Measurements from ENCODE around the gene HNRNPA1.
"Not testable (repeated sequence)": the region's sequence is repeated elsewhere in the genome, so short reads cannot be mapped to it uniquely, and the experiment has no call there.

HNRNPA1 gene

DNA sequence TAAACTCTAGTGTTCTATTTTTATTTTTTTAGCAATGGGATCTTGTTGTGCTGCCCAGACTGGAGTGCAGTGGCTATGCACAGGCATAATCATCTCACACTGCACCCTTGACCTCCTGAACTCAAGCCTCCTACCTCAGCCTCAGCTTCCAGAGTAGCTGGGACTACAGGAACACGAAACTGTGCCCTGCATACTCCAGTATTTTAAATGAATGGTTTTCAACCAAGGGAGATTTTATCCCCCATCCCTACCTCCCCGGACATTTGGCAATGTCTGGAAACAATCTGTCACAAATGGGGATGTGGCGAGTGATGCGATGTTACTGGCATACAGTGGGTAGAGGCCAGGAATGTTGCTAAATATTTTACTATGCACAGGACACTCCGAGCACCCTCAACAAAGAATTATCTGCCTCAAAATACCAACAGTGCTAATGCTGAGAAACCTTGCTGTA, 2.7 kb upstream of the HNRNPA1 start:
- DNase-seq, result no peak

DNA sequence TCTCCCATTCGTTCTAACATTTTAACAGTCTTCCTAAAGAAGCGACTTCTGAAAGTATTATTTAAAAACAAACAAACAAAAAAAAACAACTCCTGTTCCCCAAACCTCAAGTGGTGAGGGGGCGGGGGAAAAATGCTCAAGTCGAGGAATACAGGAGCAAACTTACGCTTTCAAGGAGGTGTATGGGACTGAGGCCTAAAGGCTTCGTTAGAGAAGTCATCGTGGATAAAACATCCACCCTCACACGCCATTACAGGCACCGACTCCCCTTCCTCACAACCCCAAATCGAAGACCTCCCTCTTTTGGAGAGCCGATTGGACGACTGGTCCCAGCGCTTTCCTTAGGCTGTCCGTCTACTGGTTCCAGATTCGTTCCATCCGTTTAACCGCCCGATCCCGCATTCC, 1.3 kb upstream of the HNRNPA1 start:
- DNase-seq, result no peak

DNA sequence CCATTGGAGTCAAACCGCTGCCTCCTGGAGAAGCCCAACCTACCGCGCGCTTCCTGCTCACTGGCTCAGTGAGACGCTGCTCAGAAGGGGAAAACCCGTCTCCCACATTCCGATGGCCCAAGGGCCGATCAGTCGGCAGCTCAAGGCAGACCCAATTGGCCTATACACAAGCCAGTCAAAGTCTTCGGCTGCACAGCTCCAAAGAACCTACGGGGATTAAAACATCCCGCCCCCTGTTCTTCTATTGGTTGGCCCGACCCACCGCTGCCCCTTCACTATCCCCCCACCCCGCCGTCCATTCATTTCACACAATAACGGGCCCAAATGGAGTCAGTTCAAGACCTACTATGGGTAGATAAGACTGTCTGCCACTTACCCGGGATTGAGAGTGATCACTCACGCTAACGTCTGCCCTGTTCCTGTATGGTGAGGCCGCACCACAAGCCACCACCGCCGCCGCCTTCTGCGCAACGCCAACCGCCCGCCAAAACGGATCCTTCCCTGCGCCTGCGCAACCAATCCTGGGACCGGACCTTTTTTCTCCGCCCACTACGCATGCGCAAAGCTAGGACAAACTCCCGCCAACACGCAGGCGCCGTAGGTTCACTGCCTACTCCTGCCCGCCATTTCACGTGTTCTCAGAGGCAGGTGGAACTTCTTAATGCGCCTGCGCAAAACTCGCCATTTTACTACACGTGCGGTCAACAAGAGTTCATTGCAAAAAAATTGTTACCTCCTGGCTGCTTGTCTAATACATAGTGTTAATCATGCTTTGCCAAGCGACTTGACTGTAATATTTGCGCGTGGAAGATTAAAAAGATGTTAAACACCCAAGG, 676 bp upstream of the HNRNPA1 start, which contains the start of gene CBX5:
Gene CBX5 (minus strand): TSS at position 491 of the 836 bp plus-strand sequence. CDS start 22,472 bp downstream, outside the sequence.
- DNase-seq, result peak; percentile 99

DNA sequence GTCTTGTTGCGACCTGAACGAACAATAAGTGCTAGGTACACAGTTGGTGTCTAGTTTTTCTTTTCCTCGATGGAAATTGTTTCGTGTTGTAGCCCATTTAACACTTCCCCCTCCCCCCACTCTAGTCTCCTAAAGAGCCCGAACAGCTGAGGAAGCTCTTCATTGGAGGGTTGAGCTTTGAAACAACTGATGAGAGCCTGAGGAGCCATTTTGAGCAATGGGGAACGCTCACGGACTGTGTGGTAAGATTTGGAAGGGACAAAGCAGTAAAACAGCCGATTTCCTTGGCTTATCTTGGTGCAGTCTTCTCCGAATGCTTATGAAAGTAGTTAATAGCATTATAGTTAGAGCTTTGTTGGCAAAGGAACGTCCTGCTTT, 724 bp downstream of the HNRNPA1 start:
- DNase-seq, result not testable (repeated sequence)

DNA sequence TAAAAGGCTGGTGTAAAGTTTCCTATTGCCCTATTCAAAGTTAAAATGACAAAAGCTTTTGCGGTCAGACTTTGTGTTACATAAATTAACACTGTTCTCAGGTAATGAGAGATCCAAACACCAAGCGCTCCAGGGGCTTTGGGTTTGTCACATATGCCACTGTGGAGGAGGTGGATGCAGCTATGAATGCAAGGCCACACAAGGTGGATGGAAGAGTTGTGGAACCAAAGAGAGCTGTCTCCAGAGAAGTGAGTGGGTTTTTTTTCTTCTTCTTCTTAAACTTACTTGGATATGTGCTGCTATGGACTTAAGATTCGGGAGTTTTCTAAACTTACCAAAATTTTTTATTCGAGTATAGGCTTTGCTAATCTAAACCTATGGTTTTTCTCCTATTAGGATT, 1.2 kb downstream of the HNRNPA1 start:
- DNase-seq, result peak; percentile 37

DNA sequence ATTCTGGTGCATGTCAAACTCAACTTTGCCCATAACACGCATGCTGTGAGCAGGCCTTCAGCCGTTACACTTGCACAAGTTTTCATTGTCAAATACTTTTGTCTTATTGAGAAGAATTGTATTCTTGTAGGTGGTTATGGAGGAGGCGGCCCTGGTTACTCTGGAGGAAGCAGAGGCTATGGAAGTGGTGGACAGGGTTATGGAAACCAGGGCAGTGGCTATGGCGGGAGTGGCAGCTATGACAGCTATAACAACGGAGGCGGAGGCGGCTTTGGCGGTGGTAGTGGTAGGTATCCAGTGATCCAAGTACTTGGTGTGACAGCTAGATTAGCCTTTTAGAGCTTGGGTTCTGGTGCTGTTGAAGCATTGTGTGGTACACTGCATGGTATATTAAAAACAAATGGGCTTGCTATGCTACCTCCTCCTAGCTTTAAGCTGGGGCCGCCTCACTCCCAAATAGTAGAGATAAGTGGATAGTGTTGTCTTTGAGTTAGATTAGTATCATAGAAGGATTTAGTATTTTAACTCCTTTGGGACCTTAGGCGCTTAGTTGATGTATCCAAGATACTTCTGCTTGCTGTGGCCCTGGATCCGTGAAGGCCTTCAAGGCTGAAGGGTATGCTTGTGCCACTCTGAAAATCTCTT, 2.5 kb downstream of the HNRNPA1 start:
- no peak for DNase-seq

DNA sequence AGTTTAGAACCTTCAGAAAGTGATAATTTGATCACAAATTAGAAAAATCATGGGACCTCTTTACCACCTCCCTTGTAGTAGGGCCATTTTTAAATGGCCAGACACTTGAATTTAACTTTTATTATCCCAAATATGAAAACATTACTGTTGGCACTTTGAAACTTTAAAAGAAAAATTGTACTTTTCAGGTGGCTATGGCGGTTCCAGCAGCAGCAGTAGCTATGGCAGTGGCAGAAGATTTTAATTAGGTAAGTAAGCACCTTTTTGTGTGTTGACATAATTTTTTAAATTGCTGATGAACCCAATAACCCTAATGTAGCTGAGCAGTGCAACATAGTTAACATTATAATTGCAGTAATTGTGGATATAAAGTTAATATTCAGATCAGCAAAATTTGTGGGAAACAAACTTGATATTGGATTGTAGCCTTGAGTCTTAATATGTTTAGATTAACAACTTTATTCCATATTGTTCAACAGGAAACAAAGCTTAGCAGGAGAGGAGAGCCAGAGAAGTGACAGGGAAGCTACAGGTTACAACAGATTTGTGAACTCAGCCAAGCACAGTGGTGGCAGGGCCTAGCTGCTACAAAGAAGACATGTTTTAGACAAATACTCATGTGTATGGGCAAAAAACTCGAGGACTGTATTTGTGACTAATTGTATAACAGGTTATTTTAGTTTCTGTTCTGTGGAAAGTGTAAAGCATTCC, 3.7 kb downstream of the HNRNPA1 start:
- DNase-seq, result not testable (repeated sequence)

DNA sequence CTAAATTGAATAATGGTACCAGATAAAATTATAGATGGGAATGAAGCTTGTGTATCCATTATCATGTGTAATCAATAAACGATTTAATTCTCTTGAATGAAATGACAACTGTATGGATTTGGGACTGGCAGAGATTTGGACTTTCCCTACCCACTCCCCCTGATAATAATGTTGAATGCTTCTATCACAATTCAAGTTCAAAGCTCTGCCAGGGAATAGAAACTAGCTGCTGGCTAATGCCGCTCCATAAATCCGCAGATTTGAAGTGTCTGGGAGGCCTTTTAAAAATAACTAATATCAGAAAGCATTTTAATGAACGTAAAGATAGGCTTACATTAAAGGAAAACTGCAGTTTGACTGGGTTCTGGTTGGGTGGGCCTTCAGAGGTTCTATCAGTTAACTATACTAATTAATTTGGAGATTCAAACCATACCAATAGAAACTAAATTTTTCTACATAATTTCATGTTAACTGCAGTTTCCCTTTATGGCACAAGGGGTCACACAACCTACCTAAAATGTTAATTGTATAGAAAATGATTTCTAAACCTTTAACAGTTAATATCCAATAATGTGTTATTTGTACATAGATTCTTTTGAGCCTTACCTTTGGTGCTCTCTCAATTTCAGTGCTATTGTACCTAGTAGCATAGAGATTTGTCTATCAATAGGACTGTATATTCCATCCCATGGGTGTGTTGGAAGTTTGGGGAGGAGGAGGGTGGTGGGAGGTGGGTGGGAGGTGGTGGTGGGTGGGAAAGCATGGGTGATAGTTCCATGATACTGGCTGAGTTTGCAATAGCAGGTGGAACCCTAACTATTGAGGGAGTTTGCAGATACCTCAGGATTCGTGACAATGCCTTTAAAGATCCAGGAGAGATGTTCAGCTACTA, 4.9 kb downstream of the HNRNPA1 start:
- DNase-seq, result no peak

DNA sequence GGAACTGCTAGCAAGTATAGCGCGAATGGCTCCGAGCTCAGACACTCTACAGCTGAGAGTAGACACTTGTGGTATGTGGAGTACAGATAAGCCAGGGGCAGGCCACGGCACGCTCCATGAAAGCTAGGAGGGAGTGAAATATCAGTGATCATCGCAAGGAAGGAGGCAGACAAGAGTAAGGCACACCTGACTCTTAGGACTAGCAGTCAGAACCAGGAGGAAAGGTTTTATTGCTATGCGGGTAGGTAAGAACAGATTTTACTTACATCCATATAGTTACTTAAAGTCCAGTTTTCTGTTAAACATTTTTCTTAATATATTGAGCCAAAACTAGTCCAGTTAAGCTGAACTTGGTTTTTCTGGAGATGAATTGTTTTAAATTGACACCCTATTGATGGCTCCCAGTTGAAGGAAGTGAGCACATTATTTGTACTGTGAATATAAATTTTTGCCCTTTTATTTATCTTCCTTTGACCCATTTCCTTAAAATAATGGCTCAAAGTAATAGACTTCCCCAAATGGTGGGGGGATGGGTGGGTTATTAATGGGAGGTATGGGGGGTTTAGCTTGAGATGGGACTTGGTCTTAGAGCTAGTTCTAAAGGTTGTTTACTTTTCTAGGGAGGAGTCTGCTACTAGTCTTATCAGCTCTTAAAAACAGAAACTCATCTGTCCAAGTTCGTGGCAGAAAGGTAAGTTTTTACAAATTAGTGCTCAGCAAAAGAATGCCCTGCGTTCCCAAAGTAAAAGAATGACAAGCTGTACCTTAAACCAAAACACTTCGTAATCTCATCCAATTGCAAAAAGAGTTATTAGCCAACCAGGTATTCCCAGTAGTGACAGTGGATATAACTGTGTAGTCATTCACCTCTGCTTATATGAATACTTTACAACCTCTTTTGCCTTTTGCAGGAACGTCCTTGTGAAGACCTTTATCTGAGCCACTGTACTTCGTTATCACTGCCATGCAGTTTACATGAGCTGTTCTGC, 5.8 kb downstream of the HNRNPA1 start:
- DNase-seq, result no peak

DNA sequence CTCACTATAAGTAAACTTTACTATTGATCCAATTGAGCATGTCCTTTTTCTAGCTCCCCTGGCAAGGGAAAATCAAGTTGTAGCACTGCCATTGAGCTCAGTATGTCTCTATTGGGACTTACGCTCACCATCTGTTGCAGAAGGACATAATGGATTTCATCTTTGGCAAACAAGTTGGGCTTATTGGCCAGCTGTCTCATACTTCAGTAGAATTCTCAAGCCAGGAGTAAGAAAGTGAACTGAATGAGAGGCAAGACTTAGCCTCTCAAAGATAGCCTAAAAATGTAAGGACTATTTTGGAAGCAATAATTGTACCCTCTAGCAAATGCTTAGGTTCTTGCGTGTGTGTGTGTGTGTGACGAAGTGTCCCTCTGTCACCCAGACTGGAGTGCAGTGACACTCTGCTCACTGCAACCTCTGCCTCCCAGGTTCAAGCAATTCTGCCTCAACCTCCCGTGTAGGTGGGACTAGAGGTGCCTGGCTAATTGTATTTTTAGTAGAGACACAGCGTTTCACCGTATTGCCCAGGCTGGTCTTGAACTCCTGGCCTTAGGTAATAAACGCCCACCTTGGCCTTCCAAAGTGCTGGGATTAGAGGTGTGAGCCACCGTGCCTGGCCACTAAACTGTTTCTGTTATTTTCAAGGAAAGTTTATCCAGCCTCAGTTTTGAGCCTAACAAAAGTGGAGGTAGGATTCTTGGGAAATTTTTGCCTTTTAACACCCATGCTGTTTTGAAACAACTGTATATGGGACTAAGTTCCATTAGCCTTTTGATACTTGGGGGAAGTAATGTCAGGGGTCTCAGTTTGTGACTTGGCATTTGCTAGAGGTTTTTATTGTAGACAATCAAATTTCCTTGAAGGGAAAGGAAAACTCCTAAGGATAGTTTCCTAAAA, 7.0 kb downstream of the HNRNPA1 start:
- no peak for DNase-seq

DNA sequence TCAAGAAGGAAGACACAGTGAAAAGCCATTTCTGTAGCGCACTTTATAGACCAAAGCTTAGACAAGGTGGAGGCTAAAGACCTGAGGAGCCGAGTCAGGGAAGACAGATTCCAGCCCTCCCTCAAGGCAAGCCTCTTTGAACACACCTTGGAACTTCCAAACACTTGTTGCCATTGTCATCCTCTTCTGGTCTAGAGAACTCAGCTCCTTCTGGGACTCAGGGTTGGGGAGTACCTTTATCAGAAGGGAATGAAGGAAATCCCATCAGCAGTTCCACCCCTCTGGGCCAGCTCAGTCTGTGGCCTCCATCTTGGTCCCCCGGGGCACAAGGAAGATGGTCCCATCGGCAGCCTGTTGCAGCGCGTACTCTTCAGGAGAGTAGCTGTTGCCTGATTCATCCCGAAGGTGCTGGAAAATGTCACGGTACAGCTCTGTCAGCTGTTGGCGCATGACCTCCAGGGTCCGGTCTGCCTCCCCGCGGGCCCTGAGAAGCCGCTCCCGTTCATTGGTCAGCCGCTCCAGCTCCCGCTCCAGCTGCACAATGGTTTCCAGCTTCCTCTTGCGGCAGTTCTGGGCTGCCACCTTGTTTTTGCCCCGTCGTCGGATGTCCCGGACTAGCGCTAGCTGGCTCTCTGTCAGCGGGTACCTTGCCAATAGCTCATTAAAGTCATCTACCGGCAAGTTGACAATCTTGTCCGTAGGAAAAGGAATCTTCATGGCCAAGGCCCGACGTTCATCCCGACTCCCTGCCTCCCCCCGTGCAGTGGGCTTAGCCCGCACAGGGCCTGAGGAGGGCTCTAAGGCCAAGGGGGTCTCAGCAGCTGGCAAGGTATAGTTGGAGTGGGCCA, 11.8 kb downstream of the HNRNPA1 start:
- DNase-seq, result no peak

DNA sequence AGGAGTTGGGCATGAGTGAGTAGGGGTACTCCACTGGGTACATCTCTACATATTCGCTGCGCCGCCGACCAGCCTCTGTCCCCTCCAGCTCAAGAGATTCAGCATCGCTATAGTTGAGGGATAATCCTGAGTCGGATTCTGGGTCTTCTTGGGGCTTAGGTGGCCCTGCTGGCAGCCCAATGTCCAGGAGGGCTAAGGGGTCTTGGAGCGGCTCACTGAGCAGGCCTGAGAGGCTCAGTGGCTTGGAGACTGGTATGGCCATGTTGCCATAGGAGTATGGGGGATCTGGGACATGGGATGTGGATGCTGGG, 12.4 kb downstream of the HNRNPA1 start:
- DNase-seq, result no peak

DNA sequence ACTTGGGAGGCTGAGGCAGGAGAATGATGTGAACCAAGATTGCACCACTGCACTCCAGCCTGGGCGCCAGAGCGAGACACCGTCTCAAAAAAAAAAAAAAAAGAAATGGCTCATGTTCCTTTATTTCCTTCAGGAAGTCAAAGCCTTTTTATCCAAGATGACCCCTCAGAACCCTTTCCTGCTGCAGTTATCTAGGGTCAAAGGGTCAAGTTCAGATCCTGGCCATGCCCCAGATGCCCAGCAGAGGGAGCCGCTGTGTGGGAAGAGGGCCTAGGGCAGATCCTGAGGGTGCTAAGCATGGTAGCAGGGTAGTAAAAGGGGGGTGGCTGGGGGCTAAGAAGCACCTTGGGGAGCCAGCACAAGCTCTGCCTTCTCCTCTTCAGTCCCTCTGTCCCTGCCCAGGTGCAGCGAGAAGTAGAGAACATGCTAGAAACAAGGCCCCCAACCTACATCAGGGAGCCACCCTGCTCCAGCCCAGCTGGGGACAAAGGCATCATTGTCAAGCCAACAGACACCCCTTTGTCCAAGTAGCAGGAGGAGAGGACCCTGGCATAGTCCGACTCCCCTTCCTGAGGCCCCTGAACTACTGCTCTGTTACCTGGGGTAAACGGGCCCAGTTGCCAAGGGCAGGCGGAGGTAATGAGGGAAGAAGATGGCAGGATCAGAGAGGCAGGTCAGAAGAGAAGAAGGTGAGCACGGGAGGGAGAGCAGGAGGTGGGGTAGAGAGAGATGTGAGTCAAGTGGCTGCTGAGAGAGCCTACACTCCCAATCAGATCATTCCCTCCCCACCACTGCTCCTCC, 13.8 kb downstream of the HNRNPA1 start:
- no peak for DNase-seq

DNA sequence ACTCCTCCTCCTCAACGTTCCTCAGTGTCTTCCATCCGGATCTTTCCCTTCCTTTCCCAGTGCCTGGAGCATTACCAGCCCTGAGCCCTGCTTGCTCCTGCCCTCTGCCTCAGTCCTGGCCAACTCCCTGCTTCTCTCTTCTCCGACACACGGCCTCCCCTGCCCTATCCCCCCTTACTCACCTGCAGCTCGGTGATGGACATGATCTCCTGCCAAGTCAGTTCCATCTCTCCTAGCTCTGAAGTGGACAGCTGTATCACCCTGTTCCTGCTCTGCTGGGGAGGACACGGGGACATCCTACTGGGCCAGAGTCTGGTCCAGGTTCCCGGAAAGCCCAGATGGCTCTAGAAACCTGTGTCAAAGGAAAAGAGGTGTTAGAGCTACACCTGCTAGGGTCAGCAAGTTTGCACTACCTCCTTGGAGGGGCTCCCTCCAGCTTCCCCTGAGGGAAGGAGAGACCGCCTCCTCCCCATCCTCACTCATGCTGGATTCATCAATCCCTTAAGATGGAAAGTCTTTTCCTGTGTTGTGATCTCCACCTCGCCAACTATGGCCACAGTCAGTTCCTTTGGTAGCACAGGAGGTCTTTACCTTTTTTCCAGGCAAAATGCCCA, 14.5 kb downstream of the HNRNPA1 start:
- DNase-seq, result no peak

DNA sequence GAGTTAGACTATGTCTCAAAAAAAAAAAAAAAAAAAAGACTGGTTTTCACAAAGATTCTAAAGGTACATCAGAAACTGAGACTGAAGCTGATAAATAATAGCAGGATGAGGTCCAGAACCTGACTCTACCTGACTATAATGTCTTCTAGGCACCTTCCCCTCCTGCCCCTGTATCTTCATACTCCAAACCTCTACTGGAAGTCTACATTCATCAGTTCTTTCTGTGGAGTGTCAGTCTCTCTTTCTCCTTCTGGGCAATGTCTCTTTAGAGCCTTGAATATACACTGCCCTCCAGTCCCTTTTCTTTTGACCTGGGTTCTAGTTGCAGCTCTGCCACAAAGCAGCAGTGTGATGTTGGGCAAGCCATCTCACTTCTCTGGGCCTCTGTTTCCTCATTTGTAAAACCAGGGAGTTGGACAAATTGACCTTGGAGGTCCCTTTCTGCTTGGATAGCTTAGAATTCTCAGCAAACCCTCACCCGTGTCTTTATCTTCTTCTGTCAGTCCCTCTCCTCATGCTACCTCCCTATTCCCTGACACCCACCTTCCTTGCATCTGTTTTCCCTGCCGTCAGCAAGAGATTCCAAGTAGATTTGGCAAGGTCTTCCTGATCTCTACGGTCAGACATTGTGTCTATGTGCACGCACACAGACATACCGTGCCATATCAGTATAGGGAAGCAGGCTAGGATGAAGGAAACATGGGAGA, 16.0 kb downstream of the HNRNPA1 start:
- no peak for DNase-seq

DNA sequence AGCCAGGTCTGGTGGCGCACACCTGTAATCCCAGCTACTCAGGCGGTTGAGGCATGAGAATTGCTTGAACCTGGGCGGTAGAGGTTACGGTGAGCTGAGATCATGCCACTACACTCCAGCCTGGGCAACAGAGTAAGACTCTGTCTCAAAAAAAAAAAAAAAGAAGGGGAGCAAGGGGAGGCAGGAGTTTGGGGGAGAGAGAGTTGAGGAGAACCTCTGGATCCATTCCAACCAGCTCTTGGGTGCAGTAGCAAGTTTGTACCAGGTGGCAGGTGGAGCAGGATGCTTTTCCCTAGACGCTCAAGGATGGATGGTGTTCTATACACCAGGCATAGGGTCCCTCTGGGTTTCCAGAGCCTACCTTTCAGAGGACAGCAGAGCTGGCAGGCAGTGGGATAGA, 18.4 kb downstream of the HNRNPA1 start:
- no peak for DNase-seq

DNA sequence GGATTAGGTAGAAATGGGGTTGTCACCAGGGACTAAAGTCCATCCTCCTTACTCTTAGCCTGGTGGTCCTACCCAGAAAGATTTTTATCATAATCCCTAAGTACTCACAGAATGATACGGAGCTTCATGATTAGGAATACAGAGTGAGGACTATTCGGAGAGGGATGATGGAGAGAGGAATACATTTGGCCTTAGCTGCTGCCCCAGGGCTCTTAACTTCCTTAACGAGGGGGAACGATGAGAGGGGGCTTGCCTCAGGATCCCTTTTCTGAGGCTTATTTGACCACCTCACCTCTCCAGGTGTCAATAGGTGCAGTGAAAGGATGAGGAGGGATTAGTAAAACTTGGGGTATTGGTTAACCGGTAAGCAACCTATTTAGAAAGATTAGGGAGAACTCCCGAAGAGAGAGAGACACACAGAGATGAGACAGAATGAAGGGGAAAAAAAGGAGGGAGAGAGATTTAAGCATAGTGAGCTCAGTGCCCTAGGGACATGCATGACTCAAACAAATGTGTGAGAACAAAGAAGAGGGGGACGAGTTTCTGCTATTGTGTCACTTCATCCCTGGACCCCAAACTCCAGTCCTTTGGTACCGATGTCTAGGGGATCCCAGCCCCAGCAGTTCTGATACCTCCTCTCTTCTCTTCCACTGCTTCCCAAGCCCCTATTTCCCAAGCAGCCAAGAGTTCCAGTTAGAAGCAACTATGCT, 19.1 kb downstream of the HNRNPA1 start:
- no peak for DNase-seq

Data from NCI-H2107 (cell line).